ENCODE data around the gene DIS3L2. TPM values are rescaled to one million over a fixed set of nuclear protein-coding genes. Genes with fewer than 3 reads are reported as not detected.
"Not testable (repeated sequence)": the region's sequence is repeated elsewhere in the genome, so short reads cannot be mapped to it uniquely, and the experiment has no call there.

DIS3L2 gene
- total RNA-seq, 2 donors from 2014 or later = 55.5 to 67.2 TPM

DNA sequence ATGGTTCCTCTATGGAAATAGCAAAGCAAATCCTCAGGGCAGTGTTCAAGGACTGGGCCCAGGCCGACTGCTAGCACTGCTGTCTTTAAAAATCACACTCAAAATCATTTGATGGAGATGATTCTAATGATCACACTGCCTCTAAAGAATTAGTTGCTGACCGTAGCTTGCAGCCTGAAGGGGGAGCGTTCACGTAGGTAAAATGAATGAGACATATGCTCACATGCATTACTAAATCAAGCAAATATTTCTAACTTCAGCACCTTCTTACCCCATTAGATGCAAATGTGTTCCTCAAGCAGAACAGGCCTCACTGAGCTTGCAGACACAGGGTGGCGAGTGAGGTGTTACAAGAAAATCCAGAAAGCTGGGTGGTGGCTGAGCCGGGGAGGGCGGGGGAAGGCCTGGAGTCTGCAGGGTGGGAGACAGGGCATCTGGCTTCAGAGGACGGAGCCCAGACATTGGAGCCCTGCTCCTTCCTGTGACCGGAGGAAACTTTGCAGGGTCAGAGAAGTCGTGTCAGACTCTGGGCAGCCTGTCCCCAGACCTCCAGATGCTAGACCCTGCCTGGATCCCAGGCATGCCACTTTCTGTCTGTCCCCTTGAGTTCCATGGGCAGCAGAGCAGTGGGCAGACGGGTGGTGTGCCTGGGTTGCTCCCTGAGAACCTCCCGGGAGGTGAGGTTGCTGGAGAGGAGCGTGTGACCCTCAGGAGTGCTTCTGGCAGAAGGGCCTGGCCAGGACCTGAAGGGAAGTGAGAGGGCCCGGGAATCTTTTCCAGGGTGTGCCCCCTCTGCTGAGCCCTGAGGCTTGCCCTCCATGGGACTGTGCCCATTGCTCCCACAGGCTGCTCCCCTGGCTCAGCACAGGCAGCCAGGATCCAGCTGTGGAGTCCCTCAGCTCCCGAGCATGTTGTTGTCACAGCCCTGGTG, 28.3 kb upstream of the DIS3L2 start:
- H3K9me3 ChIP-seq (ENCODE audit: control insufficient read depth, low read length, poor library complexity, severe bottlenecking) = no peaks in the 10 kb centered on the region
- no peak for ATAC-seq
- Mint-ChIP-seq H3K4me1 (peaks cover 2% of the 10 kb centered on the region), H3K27me3 (peaks cover 16% of the 10 kb centered on the region), H3K4me3 (no peak overlapping the region), H3K27ac (no peak overlapping the region), H3K36me3 (ENCODE audit: low read depth) (no peaks in the 10 kb centered on the region)
- DNase-seq = no peak

DNA sequence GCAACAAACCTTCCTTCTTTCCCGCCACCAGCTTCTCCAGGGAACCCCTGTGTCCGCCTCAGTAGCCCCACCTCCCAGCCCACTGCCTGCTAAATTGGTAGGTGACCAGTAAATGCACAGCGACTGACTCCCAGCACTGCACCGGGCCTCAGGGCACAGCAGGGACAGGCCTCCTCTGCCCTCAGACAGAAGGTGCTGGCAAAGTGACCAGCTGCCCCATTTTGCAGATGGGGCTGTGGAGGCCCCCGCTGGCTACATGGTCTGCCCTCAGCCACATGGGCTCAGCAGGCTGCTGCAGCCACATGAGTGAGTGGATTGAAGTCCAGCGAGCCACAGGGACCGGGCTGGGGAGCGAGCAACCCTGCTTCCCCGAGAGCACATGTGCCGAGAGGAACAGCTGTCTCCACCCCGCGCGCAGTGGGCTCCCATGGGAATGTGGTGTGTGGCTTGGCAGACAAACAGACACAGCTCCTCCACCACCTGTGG, 27.6 kb upstream of the DIS3L2 start:
- peaks cover 2% of the 10 kb centered on the region for H3K4me1 Mint-ChIP-seq
- H3K4me3 Mint-ChIP-seq = no peak overlapping the region
- DNase-seq = no peak
- no peak for ATAC-seq
- H3K9me3 ChIP-seq (ENCODE audit: control insufficient read depth, low read length, poor library complexity, severe bottlenecking) = no peaks in the 10 kb centered on the region
- peaks cover 15% of the 10 kb centered on the region for H3K27me3 Mint-ChIP-seq
- H3K36me3 Mint-ChIP-seq (ENCODE audit: low read depth) = no peaks in the 10 kb centered on the region
- H3K27ac Mint-ChIP-seq = no peak overlapping the region

DNA sequence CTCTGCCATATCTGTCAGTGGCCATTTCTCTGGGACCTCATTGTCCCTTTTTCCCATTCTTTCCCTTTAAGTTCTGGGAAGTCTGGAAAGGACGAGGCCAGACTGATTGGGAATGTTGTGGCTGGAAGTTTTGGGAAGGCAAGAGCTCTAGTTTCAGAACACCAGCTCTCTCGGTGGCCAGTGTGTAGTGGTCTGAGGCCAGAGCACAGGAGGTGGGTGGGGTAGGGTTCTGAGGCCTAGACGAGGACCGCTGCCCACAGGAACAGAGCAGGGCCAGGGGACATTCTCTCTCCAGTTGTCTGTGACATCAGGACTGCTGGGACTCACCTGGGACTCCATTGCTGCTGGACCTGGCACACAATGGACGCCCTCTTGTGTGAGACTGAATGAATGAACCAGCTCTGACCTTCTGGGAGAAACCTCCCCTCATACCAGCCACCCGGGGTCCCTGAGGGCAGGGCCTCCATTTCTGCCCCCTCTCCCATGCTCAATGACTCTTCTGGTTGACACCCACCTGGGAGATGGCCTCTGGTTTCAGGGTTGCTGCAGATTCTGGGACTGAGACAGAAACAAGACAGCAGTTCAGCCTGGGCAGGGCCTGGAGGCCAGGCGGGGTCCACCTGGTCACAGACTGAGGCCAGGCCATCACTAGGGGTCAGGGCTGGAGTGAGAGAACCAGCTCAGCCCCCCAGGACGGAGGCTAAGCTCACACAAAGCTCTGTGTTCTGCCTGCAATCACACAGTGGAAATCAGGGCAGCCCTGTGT, 26.9 kb upstream of the DIS3L2 start:
- H3K4me1 Mint-ChIP-seq = no peaks in the 10 kb centered on the region

DNA sequence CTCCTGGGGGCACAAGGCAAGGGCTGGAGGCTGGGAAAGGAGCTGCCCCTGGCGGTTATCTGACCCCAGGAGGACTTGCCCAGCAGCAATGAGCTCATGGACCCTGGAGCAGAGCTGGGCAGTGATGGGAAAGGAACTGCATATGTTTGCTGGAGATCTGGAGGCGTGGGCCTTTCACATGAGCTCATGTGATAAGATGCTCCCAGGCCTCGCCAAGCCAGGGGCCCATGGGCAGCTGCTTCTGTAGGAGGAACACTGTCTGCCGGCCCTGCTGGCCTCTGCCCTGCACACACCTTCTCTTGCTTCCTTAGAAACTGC, 26.3 kb upstream of the DIS3L2 start:
- no peak for DNase-seq
- Mint-ChIP-seq H3K4me1 (no peaks in the 10 kb centered on the region), H3K27me3 (peaks cover 6% of the 10 kb centered on the region), H3K4me3 (no peak overlapping the region), H3K36me3 (ENCODE audit: low read depth) (no peaks in the 10 kb centered on the region), H3K27ac (no peak overlapping the region)
- ATAC-seq = no peak
- no peaks in the 10 kb centered on the region for H3K9me3 ChIP-seq (ENCODE audit: control insufficient read depth, low read length, poor library complexity, severe bottlenecking)

More for the DNA sequence above, 26.9 kb upstream of the DIS3L2 start:
- Mint-ChIP-seq H3K27me3 (peaks cover 9% of the 10 kb centered on the region), H3K36me3 (ENCODE audit: low read depth) (no peaks in the 10 kb centered on the region), H3K27ac (no peak overlapping the region), H3K4me3 (no peak overlapping the region)
- no peaks in the 10 kb centered on the region for H3K9me3 ChIP-seq (ENCODE audit: control insufficient read depth, low read length, poor library complexity, severe bottlenecking)
- DNase-seq (no peak), ATAC-seq (no peak)

DNA sequence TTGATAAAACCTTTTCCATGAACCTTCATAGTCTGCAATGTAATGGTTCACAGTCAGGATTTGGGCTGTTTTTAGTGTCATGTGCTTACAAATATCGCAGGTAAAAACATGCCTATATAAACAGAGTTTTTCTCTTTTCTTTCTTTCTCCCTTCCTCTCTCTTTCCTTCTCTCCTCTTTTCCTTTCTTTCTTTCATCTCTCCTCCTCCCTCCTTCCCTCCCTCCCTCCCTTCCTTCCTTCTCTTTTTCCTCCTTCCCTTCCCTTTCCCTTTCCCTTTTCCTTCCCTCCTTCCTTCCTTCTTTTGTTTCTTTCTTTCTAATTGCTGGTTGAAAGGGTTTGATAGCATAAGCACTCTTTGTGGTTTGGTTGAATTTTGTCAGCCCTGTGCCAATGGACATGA, 25.7 kb upstream of the DIS3L2 start:
- ATAC-seq (no peak), DNase-seq (no peak)
- no peaks in the 10 kb centered on the region for H3K9me3 ChIP-seq (ENCODE audit: control insufficient read depth, low read length, poor library complexity, severe bottlenecking)
- no peaks in the 10 kb centered on the region for H3K36me3 Mint-ChIP-seq (ENCODE audit: low read depth)
- no peak overlapping the region for H3K4me3 Mint-ChIP-seq
- H3K4me1 Mint-ChIP-seq = no peaks in the 10 kb centered on the region
- no peak overlapping the region for H3K27ac Mint-ChIP-seq
- H3K27me3 Mint-ChIP-seq = peaks cover 11% of the 10 kb centered on the region

DNA sequence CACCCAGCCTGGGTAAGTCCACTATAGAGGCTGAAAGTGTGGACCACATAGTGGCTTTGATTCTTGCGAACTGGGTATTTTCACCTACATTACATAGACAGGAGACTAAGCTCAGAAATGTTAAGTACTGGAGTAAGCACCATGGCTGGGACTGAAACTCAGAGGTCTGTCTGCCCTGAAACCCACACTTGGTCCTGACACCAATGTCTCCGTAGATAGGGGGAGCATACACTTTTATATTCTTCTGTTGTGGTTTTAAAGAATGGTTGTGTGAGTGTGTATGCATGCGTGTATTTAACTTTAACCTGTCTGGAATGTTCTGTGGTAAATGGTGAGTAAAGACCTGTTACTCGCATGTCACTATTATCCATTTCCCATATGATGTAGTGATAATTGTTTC, 25.0 kb upstream of the DIS3L2 start:
- no peak overlapping the region for H3K4me3 Mint-ChIP-seq
- peaks cover 18% of the 10 kb centered on the region for H3K27me3 Mint-ChIP-seq
- H3K9me3 ChIP-seq (ENCODE audit: control insufficient read depth, low read length, poor library complexity, severe bottlenecking) = no peaks in the 10 kb centered on the region
- no peaks in the 10 kb centered on the region for H3K4me1 Mint-ChIP-seq
- no peak overlapping the region for H3K27ac Mint-ChIP-seq
- no peaks in the 10 kb centered on the region for H3K36me3 Mint-ChIP-seq (ENCODE audit: low read depth)
- DNase-seq (no peak), ATAC-seq (no peak)

DNA sequence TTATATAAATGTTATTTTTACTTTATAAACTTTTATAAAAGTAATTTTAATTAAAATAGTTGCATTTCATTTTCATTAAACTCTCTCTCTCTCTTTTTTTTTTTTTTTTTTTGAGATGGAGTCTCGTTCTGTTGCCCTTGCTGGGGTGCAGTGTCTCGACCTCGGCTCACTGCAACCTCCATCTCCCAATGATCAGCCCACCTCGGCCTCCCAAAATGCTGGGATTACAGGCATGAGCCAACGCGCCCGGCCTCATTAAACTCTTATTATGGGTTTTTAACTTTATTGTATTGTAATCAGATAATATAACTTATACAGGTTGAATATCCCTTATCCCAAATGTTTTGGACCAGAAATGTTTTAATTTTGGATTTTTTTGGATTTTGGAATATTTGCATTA, 24.5 kb upstream of the DIS3L2 start:
- Mint-ChIP-seq H3K27ac (no peak overlapping the region), H3K36me3 (ENCODE audit: low read depth) (no peaks in the 10 kb centered on the region), H3K4me3 (no peak overlapping the region), H3K27me3 (peaks cover 19% of the 10 kb centered on the region), H3K4me1 (no peaks in the 10 kb centered on the region)
- DNase-seq (no peak), ATAC-seq (no peak)
- no peaks in the 10 kb centered on the region for H3K9me3 ChIP-seq (ENCODE audit: control insufficient read depth, low read length, poor library complexity, severe bottlenecking)

DNA sequence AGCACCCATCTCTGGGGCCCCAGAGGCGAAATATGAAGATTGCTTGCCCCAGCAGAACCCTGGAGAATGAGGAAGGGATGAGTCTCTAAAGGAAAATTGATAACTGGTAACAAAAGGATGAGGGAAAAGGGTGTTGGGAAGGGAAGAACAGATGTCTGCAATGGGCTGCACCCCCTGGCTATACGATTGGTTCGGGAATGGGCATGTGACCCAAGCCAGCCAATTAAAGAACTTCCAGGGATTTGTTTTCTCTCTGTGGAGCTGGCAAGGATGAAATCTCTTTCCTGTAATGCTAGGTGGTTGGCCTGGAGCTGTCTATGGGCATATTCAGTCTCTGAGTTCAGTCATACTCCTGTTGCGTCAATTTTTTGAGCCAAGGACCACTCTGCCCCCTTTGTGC, 22.5 kb upstream of the DIS3L2 start:
- Mint-ChIP-seq H3K27ac (no peak overlapping the region), H3K4me1 (no peaks in the 10 kb centered on the region), H3K4me3 (no peak overlapping the region), H3K27me3 (peaks cover 25% of the 10 kb centered on the region), H3K36me3 (ENCODE audit: low read depth) (no peaks in the 10 kb centered on the region)
- no peak for ATAC-seq
- DNase-seq = no peak
- no peaks in the 10 kb centered on the region for H3K9me3 ChIP-seq (ENCODE audit: control insufficient read depth, low read length, poor library complexity, severe bottlenecking)

DNA sequence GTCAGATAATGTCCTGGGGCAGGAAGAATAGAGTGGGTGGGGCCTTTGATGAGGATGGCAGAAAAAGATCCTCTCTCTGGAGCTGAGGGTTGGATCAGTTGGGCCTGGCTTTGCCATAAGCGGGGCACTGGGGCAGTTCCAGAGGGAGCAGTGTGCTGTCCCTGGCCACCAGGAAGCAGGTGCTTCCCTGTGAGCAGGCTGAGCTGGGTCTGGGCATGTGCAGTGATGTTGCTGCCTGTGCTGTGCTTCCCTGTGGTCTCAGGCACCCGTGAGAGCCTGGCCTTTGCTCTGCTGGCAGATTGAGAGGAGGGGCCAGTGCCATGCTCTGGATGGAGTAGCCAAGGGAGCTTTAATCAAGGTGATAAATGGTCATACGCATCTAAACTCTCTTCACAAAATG, 20.7 kb upstream of the DIS3L2 start:
- Mint-ChIP-seq H3K36me3 (ENCODE audit: low read depth) (no peaks in the 10 kb centered on the region), H3K27me3 (peaks cover 30% of the 10 kb centered on the region), H3K4me3 (no peak overlapping the region), H3K4me1 (no peaks in the 10 kb centered on the region), H3K27ac (no peak overlapping the region)
- DNase-seq (no peak), ATAC-seq (no peak)
- no peaks in the 10 kb centered on the region for H3K9me3 ChIP-seq (ENCODE audit: control insufficient read depth, low read length, poor library complexity, severe bottlenecking)

DNA sequence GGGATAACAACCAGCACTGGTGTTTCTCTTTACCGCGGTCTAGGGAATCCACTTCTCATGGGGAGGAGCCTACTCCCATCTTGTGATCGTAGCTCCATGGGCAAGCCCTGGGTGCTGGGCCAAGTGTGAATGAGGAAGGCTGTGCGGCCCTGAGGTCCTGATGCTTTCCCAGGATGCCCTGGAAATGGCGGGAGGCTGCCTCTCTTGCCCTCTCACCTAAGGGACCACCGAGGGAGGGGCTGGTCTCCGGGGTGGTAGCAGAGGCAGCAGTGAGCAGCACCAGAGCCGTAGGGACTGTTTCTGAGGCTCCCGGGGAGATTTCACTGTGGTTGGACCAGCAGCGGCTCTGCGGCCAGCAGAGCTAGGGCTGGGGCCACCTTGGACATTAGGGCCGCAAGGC, 19.8 kb upstream of the DIS3L2 start:
- Mint-ChIP-seq H3K4me1 (no peaks in the 10 kb centered on the region), H3K36me3 (ENCODE audit: low read depth) (no peaks in the 10 kb centered on the region), H3K27ac (no peak overlapping the region), H3K27me3 (peaks cover 34% of the 10 kb centered on the region), H3K4me3 (no peak overlapping the region)
- H3K9me3 ChIP-seq (ENCODE audit: control insufficient read depth, low read length, poor library complexity, severe bottlenecking) = no peaks in the 10 kb centered on the region
- ATAC-seq = no peak
- no peak for DNase-seq

DNA sequence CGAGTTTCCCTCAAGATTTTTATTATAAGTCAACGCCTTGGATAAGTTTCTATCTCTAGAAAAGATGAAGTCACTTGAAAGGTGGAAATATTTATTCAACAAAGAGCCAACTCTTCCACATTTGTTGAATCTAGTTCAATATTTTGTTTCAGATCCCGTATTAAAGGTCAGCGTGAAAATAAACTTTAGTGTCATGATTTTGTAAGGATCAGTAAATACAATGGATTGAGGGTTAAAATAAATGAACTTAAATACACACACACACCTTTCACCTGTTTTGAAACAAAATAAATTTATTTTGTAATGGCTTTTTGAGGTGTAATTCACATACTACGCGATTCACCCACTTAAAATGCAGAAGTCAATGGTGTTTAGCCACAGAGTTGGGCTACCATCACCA, 19.3 kb upstream of the DIS3L2 start:
- no peak for ATAC-seq
- no peak for DNase-seq
- H3K27ac Mint-ChIP-seq = no peak overlapping the region
- no peak overlapping the region for H3K4me3 Mint-ChIP-seq
- no peaks in the 10 kb centered on the region for H3K4me1 Mint-ChIP-seq
- H3K27me3 Mint-ChIP-seq = peaks cover 36% of the 10 kb centered on the region
- H3K9me3 ChIP-seq (ENCODE audit: control insufficient read depth, low read length, poor library complexity, severe bottlenecking) = no peaks in the 10 kb centered on the region
- no peaks in the 10 kb centered on the region for H3K36me3 Mint-ChIP-seq (ENCODE audit: low read depth)

DNA sequence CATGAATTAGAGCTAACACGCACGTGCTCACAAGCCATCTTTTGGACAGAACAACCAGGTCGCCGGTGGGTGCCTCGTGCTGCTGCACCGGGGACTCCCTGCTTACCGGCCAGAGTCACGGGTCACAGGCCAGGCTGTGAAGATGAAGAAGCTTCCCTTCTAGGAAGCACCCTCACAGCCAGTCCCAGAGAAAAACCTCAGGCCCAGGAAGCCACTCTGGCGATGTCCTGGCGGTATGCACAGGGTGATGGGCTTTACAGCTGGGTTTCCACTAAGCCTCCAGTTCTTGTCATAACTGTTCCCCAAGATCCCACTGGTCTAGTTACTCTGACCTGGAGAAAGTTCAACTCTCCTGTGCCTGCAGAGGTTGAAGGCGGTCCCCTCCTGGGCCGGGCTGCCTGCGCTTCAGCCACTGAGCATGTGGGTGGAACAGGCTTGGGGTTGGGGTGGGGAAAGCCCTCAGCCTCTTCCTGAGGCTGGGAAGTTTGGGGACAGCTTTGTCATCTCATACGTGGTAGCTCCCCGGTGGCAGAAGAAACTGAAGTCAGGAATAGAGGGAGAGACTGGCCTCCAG, 15.2 kb upstream of the DIS3L2 start:
- H3K36me3 Mint-ChIP-seq (ENCODE audit: low read depth) = no peaks in the 10 kb centered on the region
- no peak for ATAC-seq
- H3K27me3 Mint-ChIP-seq = peaks cover 25% of the 10 kb centered on the region
- DNase-seq = no peak
- H3K9me3 ChIP-seq (ENCODE audit: control insufficient read depth, low read length, poor library complexity, severe bottlenecking) = no peaks in the 10 kb centered on the region
- H3K4me1 Mint-ChIP-seq = no peaks in the 10 kb centered on the region
- no peak overlapping the region for H3K27ac Mint-ChIP-seq
- H3K4me3 Mint-ChIP-seq = no peak overlapping the region

DNA sequence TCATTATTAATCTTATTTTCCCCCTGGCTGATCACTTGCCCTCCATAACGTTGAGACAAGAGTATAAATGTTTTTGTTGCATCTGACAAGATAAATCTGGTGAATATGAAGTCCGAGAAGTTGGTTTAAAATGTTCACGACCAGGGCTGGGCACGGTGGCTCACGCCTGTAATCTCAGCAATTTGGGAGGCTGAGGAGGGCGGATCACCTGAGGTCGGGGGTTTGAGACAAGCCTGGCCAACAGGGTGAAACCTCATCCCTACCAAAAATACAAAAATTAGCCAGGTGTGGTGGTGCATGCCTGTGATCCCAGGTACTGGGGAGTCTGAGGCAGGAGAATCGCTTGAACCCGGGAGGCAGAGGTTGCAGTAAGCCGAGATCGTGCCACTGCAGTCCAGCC, 14.4 kb upstream of the DIS3L2 start:
- ATAC-seq; H3K27ac Mint-ChIP-seq; H3K36me3 Mint-ChIP-seq (ENCODE audit: low read depth); DNase-seq; H3K9me3 ChIP-seq (ENCODE audit: control insufficient read depth, low read length, poor library complexity, severe bottlenecking); H3K4me3 Mint-ChIP-seq; H3K4me1 Mint-ChIP-seq: not testable (repeated sequence)
- peaks cover 23% of the 10 kb centered on the region for H3K27me3 Mint-ChIP-seq

Measured in T-helper 17 cell (primary cell).